ENCODE data around the gene CHCHD2.
"Not testable (repeated sequence)": the region's sequence is repeated elsewhere in the genome, so short reads cannot be mapped to it uniquely, and the experiment has no call there.

The CHCHD2 gene

GRCh38 chr7:56083150-56083785 lies 23.0 kb downstream of the CHCHD2 start:
- peak in 41 of 56 donors; percentile 4 to 78 (median 36) for DNase-seq

GRCh38 chr7:56081626-56082340 lies 24.5 kb downstream of the CHCHD2 start:
- DNase-seq, result no peak

GRCh38 chr7:56080726-56081435 lies 25.4 kb downstream of the CHCHD2 start:
- DNase-seq, result not testable (repeated sequence)

- peak in 55 of 56 donors; percentile 15 to 88 (median 68) for DNase-seq
Measured at GRCh38 chr7:56079450-56080185, 26.7 kb downstream of the CHCHD2 start.

- DNase-seq, result no peak
Measured at GRCh38 chr7:56078196-56078595, 28.1 kb downstream of the CHCHD2 start.

- no peak for DNase-seq
Measured at GRCh38 chr7:56077681-56078080, 28.6 kb downstream of the CHCHD2 start.

- DNase-seq, result peak in 53 of 56 donors; percentile 14 to 85 (median 58)
Measured at GRCh38 chr7:56074371-56074791, 31.9 kb downstream of the CHCHD2 start.

- DNase-seq, result not testable (repeated sequence)
Measured at GRCh38 chr7:56066376-56066775, 39.9 kb downstream of the CHCHD2 start.

- DNase-seq, result peak; percentile 32 to 94 (median 86)
Measured at GRCh38 chr7:56063882-56064625, 42.2 kb downstream of the CHCHD2 start, which contains the start of gene SUMF2. Gene SUMF2 (plus strand): TSS chr7:56064286. CDS start chr7:56064312, 26 bp downstream.

GRCh38 chr7:56063500-56063881 lies 42.8 kb downstream of the CHCHD2 start:
- DNase-seq, result no peak

GRCh38 chr7:56062382-56062781 lies 43.9 kb downstream of the CHCHD2 start:
- DNase-seq, result no peak

GRCh38 chr7:56053993-56054392 lies 52.3 kb downstream of the CHCHD2 start:
- no peak for DNase-seq

- DNase-seq, result no peak
Measured at GRCh38 chr7:56053379-56053778, 52.9 kb downstream of the CHCHD2 start.
